Left kidney (tissue), 2 donors: ENCODE data around the gene TTLL5. TPM values are rescaled to one million over a fixed set of nuclear protein-coding genes. Genes with fewer than 3 reads are reported as not detected.
"Not testable (repeated sequence)": the region's sequence is repeated elsewhere in the genome, so short reads cannot be mapped to it uniquely, and the experiment has no call there.

Experiments
- DNase-seq: peaks from one replicate; pipeline ENCODE4 v3.0.0-alpha.2; 2013
- polyA plus RNA-seq: library from polyadenylated mRNA; unstranded; fragments of 120-200 nt; gene quantifications from one replicate; pipeline ENCODE4 v1.2.1, GENCODE V29; 2013; ENCODE audit not compliant: insufficient read length

TTLL5 gene
- polyA plus RNA-seq, 1 donor = 37.0 TPM

DNA sequence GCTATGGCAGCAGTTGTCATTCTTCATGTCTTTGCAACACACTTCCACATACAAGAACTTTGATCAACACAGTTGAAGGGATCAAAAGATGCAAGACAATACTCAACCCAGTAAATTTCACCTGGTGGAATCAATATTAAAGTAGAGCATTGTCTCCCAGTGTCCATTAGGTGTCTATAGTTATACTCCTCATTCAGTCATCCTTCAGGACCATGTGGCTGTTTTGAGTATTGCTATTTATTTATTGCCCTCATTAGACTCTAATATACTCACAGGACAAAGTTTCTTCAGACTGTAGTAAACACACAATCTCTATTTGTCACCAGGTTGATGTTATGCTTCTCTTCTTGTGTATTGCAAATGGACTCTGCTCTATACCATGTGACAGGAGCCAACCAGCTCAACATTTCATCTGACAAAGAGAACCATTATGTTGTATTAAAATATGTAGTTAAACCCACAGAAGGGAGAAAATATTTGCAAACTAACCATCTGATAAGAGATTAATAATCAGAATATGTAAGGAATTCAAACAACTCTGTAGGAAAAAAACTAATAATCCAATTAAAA is 174.2 kb downstream of the TTLL5 start:
- DNase-seq = no peak

DNA sequence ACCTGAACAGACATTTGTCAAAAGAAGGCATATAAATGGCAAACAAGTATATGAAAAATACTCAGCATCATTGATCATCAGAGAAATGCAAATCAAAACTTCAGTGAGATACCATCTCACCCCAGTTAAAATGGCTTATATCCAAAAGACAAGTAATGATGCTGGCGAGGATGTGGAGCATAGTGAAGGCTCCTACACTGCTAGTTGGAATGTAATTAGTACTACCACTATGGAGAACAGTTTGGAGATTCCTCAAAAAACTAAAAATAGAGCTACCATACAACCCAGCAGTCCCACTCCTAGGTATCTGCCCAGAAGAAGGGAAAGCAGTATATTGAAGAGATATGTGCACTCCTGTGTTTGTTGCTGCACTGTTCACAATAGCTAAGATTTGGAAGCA is 174.7 kb downstream of the TTLL5 start:
- DNase-seq = no peak

DNA sequence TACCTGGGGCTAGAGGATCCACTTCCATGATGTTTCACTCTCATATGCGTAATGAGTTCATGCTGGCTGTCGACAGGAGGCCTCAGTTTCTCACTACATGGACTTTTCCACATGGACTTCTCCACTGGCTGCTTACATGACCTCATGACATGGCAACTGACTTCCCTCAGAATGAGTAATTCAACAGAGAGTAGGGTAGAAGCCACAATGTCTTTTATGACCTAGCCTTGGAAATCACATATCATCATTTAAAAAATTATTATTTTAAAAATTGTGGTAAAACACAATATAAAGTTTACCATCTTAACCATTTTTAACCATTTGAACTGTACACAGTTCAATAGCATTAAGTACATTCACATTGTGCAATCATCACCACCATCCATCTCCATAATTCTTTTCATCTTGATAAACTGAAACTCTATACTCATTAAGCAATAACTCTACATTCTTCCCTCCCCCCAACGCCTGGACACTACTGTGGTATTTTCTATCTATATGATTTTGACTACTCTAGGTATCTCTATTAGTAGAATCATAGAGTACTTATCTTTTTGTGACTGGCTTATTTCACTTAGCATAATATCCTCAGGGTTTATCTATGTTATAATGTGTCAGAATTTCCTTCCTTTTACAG is 176.2 kb downstream of the TTLL5 start:
- DNase-seq = no peak

DNA sequence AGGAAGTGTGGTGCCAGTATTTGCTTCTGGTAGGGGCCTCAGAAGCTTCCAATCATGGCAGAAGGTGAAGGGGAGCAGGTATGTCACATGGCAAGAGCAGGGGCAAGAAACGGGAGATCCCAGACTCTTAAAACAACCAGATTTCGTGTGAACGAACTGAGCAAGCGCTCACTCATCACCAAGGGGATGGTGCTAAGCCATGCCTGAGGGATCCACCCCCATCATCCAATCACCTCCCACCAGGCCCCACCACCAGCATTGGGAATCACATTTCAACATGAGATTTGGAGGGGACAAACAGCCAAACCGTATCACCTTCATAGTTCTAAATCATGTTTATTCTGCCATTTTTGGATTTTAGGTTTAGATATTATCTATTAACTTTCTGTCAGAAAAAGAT is 179.9 kb downstream of the TTLL5 start:
- DNase-seq = no peak

DNA sequence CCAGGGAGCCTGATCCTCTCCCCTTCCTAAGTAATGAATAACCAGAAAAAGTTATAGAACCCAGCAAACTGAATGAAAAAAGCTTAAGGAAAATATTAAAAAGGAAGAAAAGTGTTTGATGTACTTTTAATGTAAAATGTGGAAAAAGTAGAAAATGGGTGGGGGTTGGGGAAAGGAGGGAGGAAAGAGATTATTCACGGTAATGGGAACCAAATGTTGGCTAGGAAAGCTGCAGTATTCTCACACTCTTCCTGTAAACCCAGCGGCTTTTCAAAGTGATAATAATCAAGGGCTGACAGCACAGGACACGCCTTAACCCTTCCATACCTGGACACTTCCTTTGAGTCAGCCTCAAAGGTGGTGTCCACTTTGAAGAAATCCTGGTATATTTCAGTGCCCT is 181.5 kb downstream of the TTLL5 start:
- no peak for DNase-seq

DNA sequence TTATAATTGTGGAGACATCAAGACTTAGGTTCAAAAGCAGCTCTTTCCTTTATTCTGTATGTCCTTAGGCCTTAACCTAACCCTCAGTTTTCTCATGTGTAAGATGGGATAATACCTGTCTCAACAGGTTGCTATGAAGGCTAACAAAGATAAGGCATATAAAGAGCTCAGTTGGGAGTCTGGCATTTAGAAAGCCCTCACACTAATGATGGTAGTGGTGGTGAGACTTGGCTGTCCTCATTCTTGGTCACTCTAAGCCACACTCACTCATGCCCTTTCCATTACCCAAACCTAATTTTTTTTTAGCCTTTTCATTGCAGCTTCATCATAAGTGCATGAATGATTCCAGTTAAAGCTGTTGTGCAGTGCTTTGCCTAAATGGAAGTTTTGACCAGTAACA is 183.4 kb downstream of the TTLL5 start:
- no peak for DNase-seq

DNA sequence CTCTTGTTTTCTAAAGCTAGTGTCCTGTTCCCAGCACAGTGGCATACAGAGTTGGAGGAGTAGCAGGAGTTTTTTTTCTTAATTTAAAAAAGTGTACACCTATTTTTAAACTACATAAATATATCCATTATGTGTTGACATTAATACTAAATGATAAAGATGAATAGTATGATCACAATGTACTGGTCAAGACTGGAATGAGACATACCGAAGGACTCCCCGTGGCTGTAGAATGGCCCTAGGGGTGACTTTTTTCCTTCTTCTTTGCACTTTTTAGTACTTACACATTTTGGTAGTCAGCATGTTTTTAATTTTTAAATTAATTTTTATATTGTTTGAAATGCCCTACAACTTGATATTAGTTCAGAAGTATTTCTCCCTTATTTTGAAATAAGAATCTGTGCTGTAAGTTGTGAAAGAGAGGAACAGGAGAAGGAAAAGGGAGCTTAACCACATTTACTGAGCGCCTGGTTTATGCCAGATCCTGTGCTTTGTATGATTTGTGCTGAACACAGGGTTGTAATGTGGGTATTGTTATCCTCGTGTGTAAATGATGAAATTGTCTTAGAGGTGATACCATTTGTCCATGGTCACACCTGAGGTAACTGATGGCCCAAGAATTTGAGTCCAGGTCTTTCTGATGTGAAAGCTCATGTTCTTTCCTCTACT is 184.2 kb downstream of the TTLL5 start:
- DNase-seq = no peak

DNA sequence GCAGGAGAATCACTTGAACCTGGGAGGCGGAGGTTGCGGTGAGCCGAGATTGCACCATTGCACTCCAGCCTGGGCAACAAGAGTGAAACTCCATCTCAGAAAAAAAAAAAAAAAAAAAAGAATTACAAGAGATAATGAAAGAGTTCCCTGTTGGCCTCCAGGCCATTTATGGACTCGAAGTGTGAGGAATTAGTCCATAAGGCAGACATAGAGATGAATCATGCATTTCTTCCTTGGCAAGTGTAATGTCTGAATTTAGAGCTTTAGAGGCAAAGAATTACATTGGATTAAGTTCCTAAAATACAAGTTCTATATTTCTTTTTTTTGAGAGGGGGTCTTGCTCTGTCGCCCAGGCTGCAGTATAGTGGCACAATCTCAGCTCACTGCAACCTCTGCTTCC is 185.6 kb downstream of the TTLL5 start:
- not testable (repeated sequence) for DNase-seq

DNA sequence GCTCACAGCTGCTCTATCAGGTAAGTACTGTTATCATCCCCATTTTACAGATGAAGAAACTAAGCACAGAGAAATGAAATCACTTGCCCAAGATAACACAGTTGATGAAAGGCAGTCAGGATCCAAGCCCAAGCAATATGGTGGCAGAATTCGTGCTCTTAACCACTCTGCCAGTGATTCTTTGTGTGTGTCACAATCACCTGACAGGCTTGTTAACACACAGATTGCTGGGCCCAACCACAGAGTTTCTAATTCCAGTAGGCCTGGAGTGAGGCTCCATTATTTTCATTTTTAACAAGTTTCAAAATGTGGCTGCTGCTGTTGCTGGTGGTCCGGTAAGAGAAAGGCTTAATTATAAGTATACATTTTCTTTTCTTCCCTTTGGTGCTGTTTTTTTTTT is 186.5 kb downstream of the TTLL5 start:
- no peak for DNase-seq

DNA sequence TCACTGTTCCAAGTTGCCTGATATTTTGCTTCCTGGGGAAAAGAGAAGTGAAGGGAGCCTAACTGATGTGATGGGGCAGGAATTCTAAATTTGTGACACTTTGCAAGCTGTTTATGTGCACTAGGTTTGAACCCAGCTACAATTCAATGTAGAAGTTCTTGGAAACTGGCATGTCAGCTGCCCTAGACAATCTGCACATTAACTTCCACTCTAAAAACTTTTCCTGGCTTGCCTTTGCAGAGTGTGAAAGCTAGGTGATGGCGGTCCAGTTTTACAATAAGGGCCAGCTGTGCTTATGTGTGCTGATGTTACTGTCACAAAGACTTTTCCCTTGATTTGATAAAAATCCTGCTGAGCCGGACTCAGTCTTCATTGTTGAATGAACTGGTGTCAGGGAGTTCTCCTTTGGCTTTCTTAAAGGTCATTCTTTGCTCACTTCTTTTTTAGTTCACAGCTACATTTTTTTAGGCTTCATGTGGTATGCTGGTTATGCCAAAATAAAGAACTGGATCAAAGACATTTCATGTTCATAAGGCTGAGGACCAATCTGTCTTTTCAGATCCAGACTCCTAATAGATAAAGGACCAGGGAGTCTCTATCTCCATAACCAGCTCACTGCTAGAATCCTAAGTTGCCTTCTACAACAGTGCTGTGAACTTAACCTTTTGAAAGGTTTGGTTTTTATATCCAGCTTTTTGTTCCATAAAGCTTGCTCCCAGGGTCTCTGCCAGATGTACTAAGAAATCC is 187.3 kb downstream of the TTLL5 start:
- DNase-seq = no peak

DNA sequence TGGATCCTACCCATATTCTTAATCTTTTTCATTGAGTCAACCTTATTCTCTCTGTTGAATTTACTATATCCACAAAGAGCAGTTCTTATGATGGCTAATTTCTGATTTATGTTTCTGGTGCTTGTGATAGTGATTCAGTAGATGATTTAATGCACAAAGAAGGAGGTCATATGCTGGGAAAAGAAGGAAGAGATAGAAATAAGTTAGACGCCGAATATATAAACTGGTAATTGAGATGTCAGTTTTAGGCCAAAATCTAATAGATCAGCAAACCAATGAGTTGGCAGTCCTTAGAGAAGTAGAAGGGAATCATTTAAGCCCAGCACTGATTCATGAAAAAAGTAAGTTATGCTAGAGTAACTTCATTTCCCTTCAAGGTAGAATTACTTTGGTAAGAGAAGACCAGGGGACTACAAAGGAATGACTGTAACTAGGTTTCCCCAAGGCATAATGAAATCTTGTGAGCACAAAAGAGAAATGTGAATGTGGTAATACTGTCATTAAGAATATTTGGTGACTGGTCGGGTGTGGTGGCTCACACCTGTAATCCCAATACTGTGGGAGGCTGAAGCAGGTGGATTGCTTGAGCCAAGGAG is 188.4 kb downstream of the TTLL5 start:
- no peak for DNase-seq

DNA sequence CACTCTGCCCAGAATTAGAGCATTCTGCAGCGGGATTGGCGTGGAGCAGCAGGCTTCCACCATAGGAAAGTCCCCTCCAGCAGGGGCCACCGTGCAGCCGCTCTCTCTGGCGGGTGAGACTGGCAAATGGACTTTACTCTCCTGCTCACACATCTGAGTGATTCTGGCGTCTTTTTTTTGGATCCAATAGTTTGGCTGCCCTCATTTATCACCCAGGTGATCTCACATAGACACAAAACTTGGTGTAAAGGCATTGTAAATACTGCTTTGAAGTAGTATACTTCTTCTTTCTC is 190.5 kb downstream of the TTLL5 start:
- DNase-seq = no peak

DNA sequence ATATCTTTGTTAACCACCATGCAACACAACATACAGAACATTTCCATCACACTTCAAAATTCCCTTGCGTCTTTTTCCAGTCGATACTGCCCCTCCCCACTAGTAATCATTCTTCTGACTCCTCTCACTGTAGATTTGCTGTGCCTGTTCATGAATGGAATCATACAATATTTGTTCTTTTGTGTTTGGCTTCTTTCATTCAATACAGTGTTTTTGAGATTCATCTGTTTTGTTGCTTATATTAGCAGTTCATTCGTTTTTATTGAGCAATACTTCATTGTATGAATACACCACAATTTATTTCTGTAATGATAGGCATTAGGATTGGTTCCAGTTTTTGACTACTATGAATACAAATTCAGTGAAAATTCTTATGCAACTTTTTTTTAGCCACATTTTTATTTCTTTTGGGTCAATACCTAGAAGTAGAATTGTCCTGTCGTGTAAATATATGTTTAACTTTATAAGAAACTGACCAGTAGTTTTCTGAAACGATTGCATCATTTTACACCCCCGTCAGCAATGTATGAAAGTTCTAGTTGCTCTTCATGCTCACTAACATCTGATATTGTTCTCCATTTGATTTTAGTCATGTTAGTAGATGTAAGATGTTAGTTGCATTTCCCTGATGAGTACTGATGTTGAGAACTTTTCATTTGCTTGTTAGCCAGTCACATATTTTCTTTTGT is 193.2 kb downstream of the TTLL5 start:
- no peak for DNase-seq

DNA sequence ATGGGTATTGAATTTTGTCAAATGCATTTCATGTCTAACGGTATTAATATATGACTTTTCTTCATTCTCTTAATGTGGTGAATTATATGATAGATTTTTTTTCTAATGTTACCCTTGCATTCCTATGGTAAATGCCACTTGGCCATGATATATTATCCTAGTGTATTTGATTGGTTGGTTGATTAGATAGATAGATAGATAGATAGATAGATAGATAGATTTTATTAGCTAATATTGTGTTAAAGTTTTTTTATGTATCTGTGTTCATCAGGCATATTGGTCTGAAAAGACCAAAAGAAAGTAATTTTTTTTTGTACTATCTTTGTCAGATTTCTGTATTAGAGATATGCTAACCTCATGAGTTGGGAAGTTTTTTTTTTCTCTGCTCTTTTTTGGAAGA is 196.2 kb downstream of the TTLL5 start:
- DNase-seq = no peak

DNA sequence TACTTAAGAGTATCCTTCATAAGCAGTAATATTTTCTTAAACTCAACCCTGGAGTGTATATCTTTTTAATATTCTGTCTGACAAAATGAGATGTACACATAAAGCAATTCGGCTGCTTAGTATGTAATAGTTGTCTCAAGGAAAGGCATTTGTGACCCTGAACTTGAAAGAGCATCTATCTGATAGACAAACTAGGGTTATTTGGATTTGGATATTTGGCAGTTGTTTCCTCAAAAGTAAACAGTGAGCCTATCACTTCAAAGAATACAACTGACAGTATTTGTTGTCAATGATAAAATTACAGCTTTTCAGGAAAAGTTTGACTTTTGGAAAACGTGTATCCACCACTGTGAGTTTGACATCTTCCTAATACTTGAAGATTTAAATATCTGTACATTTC is 197.3 kb downstream of the TTLL5 start:
- DNase-seq = no peak

DNA sequence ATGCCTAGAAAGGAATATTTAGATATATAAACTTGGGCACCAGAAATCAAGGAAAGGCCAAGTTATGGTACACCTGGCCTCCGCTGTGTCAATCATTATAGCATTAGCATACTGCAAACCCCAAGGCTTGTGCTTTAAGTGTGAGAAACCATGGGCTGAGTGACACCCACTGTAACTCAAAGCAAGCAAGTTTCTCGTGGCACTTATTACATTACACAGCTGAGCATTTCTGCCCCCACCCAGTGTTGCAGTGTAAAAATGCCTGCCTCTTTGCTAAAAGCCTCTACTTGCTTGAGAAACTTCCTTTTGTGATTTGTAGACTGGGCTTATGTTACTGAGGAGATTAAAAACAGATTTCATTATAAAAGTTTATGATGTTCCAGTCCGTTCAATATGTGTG is 198.7 kb downstream of the TTLL5 start:
- no peak for DNase-seq

DNA sequence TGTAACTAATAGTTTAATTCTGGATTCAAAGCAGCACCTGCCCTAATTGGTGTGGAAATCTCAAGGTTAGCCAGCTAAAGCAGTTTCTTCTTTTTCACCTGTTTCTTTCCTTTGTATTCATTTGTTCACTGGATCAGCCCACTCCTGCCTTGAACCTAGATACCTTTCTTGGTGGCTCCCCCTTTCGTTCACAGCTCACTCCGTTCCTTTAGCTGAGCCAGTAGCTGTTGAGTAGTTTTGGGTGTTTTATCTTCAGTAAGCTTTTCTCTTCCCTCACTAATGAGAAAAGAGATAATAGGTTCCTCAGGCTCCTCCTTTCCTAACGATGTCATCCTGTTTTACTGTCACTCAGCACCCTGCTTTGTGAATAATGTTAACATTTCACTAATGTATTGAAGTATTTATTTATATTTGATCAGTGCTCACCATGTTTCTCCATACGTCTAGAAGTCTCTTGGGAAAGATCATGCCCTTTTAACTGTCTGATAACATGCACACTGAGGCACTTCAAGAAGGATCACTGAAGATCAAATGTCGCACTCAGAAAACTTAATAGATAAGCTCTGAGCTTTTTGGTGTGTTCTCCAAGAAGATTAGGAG is 199.6 kb downstream of the TTLL5 start:
- DNase-seq = no peak

DNA sequence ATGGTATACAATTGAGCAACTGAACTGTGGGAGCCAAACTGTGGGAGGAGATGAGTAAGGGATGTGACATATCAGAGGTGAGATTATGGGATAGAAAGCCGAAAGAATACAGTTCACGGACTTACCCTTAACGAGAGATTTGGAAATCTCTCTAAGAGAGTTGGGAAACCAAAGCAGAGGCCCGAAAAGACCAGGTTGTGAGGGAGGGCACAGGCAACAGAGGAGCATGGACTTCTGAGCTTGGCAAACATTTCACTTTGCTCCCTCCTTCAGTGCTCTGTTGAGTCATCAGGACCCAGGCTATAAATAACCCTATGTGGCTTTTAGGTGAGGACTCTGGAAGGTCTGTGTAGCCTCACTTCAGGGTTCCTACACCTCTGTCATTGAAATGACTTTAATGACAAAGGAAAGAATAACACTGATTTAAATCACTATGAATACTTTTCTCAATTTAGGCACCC is 200.1 kb downstream of the TTLL5 start:
- DNase-seq = no peak

DNA sequence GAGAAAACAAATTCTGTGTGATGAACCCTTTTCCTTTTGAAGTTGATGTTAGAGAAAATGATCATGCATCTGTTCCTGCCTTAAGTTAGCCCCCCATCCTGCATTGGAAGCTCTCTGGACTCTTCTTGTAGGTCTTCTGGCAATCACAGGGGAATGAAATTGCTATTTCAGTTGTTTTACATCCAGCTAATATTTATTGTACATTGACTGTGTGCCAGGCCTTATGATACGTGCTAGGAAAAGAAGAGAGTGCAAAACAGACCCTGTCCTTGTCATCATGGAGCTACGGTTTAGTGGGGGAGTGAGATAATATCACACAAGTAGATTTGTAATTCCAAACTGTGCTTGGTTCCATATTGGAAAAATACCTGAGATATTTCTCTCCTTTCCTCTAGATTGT is 202.2 kb downstream of the TTLL5 start:
- no peak for DNase-seq

DNA sequence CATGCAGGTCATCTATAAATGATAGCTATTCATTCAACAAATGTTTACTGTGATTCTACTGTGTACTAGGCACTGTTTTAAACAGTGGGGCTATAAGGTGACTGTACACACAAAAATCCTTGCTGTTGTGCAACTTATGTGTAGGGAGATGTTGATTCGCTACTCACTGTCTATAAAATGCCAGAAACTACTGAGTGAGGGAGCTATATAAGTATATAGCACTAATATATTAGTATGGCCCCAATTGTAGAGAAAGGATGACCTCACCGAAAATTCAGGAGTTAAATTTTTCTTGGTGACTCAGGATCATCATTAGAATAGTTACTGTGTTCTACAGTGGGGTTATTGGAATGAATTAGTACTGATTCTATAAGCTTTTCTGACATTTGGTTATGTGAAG is 203.3 kb downstream of the TTLL5 start:
- no peak for DNase-seq

DNA sequence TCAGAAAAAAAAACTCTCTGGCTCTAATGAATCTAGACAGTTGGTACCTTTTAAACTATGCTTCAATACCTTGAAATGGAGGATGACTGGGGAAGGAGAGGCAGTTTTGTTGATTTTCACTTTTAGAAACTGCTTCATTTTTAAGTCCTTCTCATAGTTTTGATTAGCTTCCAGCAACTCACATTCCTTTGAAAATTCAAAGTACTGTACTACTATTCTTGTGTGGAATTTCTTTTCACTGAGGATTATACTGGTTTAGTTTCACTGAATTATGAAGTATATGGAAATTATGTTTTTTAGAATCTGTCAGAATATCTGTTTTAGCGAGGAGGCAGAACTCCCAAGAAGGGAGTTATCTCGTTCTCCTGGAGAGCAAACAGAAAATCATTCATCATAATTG is 204.5 kb downstream of the TTLL5 start:
- DNase-seq = no peak

DNA sequence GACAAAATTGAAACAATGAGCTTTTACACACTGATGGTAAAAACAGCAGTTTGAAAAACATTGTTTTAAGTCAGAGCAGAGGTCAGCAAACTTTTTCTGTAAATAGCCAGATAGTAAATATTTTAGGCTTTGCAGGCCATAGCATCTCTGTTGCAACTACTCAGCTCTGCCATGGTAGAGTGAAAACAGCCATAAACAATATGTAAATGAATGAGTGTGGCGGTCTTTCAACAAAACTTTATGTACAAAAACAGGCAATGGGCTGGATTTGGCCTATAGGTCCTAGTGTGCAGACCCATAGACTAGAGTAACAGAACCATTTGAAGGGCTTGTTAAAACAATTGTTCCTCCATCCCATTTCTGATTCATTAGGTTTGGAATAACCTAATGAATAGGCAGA is 205.9 kb downstream of the TTLL5 start:
- DNase-seq = no peak
